Nephron progenitor cell (in vitro differentiated cells): ENCODE measurements around the gene RNF208.

Experiments used
- DNase-seq: peaks from one replicate; pipeline ENCODE4 v3.0.0; 2021
- H3K27ac Mint-ChIP-seq: 2 replicates; pipeline ENCODE4 v1.8.0; 2021; ENCODE audit warnings: mild to moderate bottlenecking, moderate library complexity, mixed read lengths
- H3K27me3 Mint-ChIP-seq: 2 replicates; pipeline ENCODE4 v1.8.0; 2021; ENCODE audit warnings: mild to moderate bottlenecking, low read depth, mixed read lengths; ENCODE audit not compliant: poor library complexity
- H3K36me3 Mint-ChIP-seq: 2 replicates; pipeline ENCODE4 v1.8.0; 2021; ENCODE audit warnings: low read depth, mixed read lengths
- H3K4me1 Mint-ChIP-seq: 2 replicates; pipeline ENCODE4 v1.8.0; 2021; ENCODE audit warnings: mixed read lengths
- H3K4me3 Mint-ChIP-seq: 2 replicates; pipeline ENCODE4 v1.8.0; 2021; ENCODE audit warnings: mild to moderate bottlenecking, moderate library complexity, mixed read lengths
- H3K9me3 Mint-ChIP-seq: 2 replicates; pipeline ENCODE4 v1.8.0; 2021; ENCODE audit warnings: mild to moderate bottlenecking, moderate library complexity, mixed read lengths
- TF ChIP-seq, protein P1 (sequence below): fragments of 200-600 bp; sonication (generic); IDR thresholded peaks from 2 replicates; pipeline ENCODE4 v1.5.0; 2021; ENCODE audit warnings: antibody characterized with exemption

The RNF208 gene

DNA sequence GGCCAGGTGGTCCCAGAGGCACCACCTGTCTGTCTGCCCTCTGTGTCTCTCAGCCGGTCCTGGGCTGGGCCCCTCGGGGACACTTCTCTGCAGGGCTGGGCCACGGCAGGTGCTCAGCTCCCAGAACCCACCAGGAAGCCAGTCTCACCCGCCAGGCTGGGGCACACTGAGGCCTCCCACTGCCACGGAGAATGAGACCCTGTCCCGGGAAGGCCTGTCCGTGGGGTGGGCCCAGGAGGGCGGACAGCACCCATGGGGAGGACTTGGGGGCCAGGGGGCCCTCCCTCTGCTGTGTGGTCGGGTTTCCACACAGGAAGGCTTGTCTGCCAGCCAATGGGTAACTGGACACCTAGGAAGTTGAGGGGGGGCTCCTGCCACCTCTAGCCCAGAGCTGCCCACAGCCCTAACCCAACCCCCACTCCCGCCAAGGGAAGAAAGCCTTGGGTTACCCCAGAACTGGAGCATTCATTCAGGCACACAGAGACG is 14.9 kb upstream of the RNF208 start:
- peaks cover 33% of the 10 kb centered on the region for H3K4me1 Mint-ChIP-seq
- no peaks in the 10 kb centered on the region for H3K9me3 Mint-ChIP-seq
- DNase-seq: no peak
- no peak overlapping the region for H3K27ac Mint-ChIP-seq
- H3K36me3 Mint-ChIP-seq: no peaks in the 10 kb centered on the region
- H3K4me3 Mint-ChIP-seq: no peak overlapping the region
- TF ChIP-seq, protein P1, sequence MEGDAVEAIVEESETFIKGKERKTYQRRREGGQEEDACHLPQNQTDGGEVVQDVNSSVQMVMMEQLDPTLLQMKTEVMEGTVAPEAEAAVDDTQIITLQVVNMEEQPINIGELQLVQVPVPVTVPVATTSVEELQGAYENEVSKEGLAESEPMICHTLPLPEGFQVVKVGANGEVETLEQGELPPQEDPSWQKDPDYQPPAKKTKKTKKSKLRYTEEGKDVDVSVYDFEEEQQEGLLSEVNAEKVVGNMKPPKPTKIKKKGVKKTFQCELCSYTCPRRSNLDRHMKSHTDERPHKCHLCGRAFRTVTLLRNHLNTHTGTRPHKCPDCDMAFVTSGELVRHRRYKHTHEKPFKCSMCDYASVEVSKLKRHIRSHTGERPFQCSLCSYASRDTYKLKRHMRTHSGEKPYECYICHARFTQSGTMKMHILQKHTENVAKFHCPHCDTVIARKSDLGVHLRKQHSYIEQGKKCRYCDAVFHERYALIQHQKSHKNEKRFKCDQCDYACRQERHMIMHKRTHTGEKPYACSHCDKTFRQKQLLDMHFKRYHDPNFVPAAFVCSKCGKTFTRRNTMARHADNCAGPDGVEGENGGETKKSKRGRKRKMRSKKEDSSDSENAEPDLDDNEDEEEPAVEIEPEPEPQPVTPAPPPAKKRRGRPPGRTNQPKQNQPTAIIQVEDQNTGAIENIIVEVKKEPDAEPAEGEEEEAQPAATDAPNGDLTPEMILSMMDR: no peak
- H3K27me3 Mint-ChIP-seq: no peaks in the 10 kb centered on the region

- no peak overlapping the region for H3K4me3 Mint-ChIP-seq
- H3K4me1 Mint-ChIP-seq: peaks cover 33% of the 10 kb centered on the region
- DNase-seq: peak; percentile 96
- TF ChIP-seq, protein P1: peak; percentile 99
- no peak overlapping the region for H3K27ac Mint-ChIP-seq
- H3K27me3 Mint-ChIP-seq: no peaks in the 10 kb centered on the region
- H3K9me3 Mint-ChIP-seq: no peaks in the 10 kb centered on the region
- no peaks in the 10 kb centered on the region for H3K36me3 Mint-ChIP-seq
Observed at GRCh38 chr9:137236238-137236935, 14.3 kb upstream of the RNF208 start.

- Mint-ChIP-seq H3K9me3 (no peaks in the 10 kb centered on the region), H3K4me1 (peaks cover 33% of the 10 kb centered on the region), H3K4me3 (no peak overlapping the region), H3K36me3 (no peaks in the 10 kb centered on the region), H3K27ac (no peak overlapping the region), H3K27me3 (no peaks in the 10 kb centered on the region)
- TF ChIP-seq, protein P1: no peak
- no peak for DNase-seq
Observed at GRCh38 chr9:137235424-137236237, 13.6 kb upstream of the RNF208 start.

- H3K36me3 Mint-ChIP-seq: no peaks in the 10 kb centered on the region
- TF ChIP-seq, protein P1: no peak
- no peak overlapping the region for H3K4me3 Mint-ChIP-seq
- no peaks in the 10 kb centered on the region for H3K27me3 Mint-ChIP-seq
- no peak overlapping the region for H3K27ac Mint-ChIP-seq
- no peaks in the 10 kb centered on the region for H3K9me3 Mint-ChIP-seq
- DNase-seq: no peak
- H3K4me1 Mint-ChIP-seq: peaks cover 33% of the 10 kb centered on the region
Observed at GRCh38 chr9:137234758-137235423, 12.9 kb upstream of the RNF208 start.

- Mint-ChIP-seq H3K27ac (no peak overlapping the region), H3K4me3 (no peak overlapping the region), H3K27me3 (no peaks in the 10 kb centered on the region), H3K36me3 (no peaks in the 10 kb centered on the region), H3K9me3 (no peaks in the 10 kb centered on the region), H3K4me1 (peaks cover 35% of the 10 kb centered on the region)
- TF ChIP-seq, protein P1: no peak
- DNase-seq: no peak
Observed at GRCh38 chr9:137234055-137234697, 12.1 kb upstream of the RNF208 start.
